AG09309 (cell line): ENCODE data around the gene OGDHL.
"Not testable (repeated sequence)": the region's sequence is repeated elsewhere in the genome, so short reads cannot be mapped to it uniquely, and the experiment has no call there.

ENCODE experiments used
- DNase-seq: peaks from one replicate; pipeline ENCODE4 v3.0.0-alpha.2; 2010; ENCODE audit warnings: low read depth
- H3K4me3 ChIP-seq: 2 replicates; pipeline ENCODE4 v1.5.1; 2011; ENCODE audit warnings: mild to moderate bottlenecking, low read depth, low read length, moderate library complexity; ENCODE audit not compliant: control insufficient read depth
- TF ChIP-seq, protein P1 (sequence below): IDR thresholded peaks from 2 replicates; pipeline ENCODE4 v1.5.1; 2011; ENCODE audit warnings: mild to moderate bottlenecking, low read depth, low read length, inconsistent platforms; ENCODE audit not compliant: insufficient read depth, control insufficient read depth; ENCODE audit errors: missing control alignments

The OGDHL gene

DNA sequence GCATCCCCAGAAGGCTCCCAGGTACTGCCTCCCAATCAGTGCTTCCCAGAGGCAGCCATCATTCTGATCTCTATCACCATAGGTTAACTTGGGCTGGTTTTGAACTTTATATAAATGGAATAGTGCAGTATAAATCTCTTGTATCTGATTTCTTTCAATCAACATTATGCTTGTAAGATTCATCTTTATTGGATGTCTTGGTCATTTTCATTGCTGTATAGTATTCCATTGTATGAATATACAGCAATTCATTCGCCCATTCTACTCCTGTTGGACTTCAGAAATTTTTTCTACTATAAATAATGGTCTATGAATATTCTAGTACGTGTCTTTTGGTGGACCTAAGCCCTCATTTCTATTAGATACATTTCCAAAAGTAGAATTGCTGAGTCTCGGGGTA lies 16.1 kb upstream of the OGDHL start:
- H3K4me3 ChIP-seq: no peak overlapping the region
- TF ChIP-seq, protein P1, sequence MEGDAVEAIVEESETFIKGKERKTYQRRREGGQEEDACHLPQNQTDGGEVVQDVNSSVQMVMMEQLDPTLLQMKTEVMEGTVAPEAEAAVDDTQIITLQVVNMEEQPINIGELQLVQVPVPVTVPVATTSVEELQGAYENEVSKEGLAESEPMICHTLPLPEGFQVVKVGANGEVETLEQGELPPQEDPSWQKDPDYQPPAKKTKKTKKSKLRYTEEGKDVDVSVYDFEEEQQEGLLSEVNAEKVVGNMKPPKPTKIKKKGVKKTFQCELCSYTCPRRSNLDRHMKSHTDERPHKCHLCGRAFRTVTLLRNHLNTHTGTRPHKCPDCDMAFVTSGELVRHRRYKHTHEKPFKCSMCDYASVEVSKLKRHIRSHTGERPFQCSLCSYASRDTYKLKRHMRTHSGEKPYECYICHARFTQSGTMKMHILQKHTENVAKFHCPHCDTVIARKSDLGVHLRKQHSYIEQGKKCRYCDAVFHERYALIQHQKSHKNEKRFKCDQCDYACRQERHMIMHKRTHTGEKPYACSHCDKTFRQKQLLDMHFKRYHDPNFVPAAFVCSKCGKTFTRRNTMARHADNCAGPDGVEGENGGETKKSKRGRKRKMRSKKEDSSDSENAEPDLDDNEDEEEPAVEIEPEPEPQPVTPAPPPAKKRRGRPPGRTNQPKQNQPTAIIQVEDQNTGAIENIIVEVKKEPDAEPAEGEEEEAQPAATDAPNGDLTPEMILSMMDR: no peak
- DNase-seq: no peak

DNA sequence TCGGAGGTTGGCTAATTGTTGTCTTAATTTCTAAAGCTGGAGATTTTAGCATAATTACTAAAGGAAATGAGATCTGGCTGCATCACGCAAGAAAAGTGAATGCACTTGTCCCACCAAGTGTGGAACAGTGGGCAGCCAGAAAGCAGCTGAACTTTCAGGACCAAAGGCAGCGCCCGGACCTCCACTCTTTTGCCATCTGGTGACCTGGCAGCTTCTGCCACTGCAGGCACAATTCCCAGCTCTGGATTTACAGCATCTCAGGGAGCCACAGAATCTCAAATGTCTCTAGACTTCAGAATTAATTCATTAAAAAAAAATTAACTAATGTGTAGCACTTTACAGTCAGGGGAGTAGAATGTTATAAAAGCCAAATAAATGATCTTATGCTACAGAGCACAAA lies 14.7 kb upstream of the OGDHL start:
- no peak for DNase-seq
- no peak overlapping the region for H3K4me3 ChIP-seq
- TF ChIP-seq, protein P1: no peak

DNA sequence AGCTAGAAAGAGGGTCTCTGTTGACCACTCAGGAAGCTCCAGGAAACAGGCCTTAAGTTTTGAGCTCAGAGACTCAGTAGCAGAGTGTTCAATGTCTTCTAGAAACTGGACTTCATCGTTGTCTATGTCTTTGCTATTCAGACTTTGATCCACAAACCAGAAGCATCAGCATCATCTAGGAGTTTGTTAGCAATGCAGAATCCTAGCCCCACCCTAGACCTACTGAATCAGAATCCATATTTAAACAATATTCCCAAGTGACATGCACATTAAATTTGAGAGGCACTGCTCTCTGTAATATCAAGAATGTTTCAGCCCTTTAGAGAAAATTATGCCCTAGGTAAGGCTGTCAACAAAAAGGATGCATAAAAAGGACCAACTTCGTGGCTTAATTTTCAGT lies 12.9 kb upstream of the OGDHL start:
- no peak overlapping the region for H3K4me3 ChIP-seq
- TF ChIP-seq, protein P1: no peak
- DNase-seq: no peak

DNA sequence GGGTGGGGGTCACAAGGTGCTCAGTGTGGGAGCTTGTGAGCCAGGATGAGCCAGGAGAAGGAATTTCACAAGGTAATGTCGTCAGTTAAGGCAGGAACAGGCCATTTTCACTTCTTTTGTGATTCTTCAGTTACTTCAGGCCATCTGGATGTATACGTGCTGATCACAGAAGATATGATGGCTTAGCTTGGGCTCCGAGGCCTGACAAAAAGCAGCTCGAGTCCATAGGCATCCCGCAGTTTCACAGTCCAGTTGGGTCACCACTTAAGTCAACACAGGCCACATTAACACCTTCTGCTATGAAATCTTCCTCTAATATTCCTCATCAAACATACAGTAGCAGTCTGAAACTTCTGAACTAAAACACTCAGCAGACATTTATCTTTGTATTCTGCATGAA lies 10.8 kb upstream of the OGDHL start:
- not testable (repeated sequence) for H3K4me3 ChIP-seq, DNase-seq

DNA sequence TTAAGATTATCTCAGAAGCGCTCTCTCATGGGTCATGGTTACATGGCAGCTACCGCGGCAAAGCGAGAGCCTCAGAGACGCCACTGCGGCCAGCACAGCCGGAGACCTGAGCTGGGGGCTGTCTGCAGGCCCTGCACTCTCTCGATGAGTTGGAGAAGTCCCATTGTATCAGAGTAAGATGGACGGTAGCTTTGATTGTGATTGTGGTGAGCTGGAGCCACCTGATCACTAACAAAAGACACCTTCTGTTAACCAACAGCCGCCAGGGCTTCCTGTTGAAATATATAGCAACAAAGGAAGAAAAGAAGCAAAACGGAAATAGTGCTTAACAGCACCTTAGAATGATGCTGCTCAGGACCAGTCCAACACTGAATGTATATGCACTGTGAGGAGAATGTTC lies 8.9 kb upstream of the OGDHL start:
- not testable (repeated sequence) for DNase-seq, H3K4me3 ChIP-seq

DNA sequence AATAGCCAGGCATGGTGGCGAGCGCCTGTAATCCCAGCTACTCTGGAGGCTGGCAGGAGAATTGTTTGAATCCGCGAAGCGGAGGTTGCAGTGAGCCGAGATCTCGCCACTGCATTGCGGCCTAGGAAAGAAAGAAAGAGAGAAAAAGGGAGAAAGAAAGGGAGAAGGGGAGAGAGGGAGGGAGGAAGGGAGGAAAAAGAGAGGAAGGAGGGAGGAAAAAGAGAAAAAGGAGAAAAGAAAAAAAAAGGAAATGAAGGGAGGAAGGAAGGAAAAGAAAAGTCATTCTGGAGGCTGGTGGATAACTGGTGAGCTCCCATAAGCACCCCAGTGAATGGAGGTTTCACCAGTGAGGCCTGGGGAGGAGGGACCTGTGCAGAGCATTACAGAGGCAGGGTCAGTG lies 7.6 kb upstream of the OGDHL start:
- TF ChIP-seq, protein P1: no peak
- H3K4me3 ChIP-seq: no peak overlapping the region
- DNase-seq: no peak

DNA sequence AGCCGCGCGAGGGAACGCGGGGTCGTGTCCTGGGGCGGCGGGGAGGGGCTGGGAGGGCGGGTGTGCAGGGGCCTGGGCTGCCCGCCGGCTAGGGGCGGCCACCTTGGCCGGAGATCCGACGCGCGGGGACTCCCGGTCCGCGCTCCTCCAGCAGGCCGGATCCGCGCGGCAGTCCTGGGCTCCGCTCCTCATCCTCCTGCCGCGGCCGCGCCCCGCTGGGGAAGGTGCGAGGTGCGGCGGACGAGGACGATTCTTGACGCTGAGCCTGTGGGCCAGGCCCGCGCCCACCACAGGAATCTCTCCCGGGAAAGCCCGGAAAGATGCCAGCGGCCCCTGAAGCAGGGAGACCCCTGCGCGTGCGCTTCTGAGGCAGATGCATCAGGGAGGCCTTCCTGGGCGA lies 6.6 kb upstream of the OGDHL start:
- H3K4me3 ChIP-seq: no peak overlapping the region
- no peak for DNase-seq
- TF ChIP-seq, protein P1: no peak

DNA sequence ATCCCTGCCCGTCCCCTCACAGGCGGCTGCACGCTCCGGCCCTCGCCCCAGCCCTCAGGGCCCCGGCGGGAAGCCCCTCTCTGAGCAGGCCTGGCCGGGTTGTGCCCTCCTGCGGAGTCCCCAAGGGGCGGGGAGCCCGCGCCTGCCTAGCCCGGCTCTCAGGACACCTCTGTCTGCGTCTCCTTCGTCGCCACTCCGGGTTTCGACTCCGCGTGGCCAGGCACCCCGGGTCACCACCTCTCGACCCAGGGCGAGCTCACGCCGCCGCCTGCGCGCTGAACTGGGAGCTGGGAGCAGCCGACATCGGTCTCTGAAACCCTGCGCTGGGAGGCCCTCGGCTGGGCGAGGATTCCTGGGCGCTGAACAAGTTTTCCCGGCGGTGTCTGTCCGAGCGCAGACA lies 6.2 kb upstream of the OGDHL start:
- DNase-seq: no peak
- no peak overlapping the region for H3K4me3 ChIP-seq
- TF ChIP-seq, protein P1: no peak
